ENCODE measurements around the gene ADRB2. TPM values are rescaled to one million over a fixed set of nuclear protein-coding genes. Genes with fewer than 3 reads are reported as not detected.

ADRB2 gene
- total RNA-seq, 1 experiment from 2014 or later, result 0.26 TPM

- Histone ChIP-seq H4K91ac (ENCODE audit: insufficient read length, low read depth, low read length) (no peak overlapping the region), H3K23ac (ENCODE audit: insufficient read length, low read depth, low read length) (no peak overlapping the region), H3K23me2 (ENCODE audit: insufficient read length, low read depth, low read length, poor library complexity, severe bottlenecking) (no peaks in the 10 kb centered on the region), H3K56ac (ENCODE audit: insufficient read length, low read depth, low read length) (no peak overlapping the region), H3K9me3 (ENCODE audit: control insufficient read depth, low read depth, low read length) (no peaks in the 10 kb centered on the region), H4K20me1 (ENCODE audit: control insufficient read depth, insufficient read depth, insufficient read length) (no peaks in the 10 kb centered on the region), H2AFZ (ENCODE audit: low read length) (no peak overlapping the region), H3K79me2 (ENCODE audit: insufficient read depth, low read length) (no peaks in the 10 kb centered on the region), H3T11ph (ENCODE audit: low read length) (no peak overlapping the region), H3K79me1 (ENCODE audit: insufficient read depth, low read depth, low read length, poor library complexity, severe bottlenecking) (no peaks in the 10 kb centered on the region), H2BK120ac (ENCODE audit: low read depth, low read length, poor library complexity, severe bottlenecking) (no peak overlapping the region), H3K4me1 (ENCODE audit: insufficient read depth, low read length) (no peaks in the 10 kb centered on the region), H4K8ac (replicated peaks; ENCODE audit: insufficient read length, low read depth, low read length) (no peak overlapping the region), H2BK20ac (ENCODE audit: low read depth, low read length, poor library complexity, severe bottlenecking) (no peak overlapping the region), H3K4me2 (ENCODE audit: insufficient read depth, insufficient read length, low read length) (no peak overlapping the region), H2AK5ac (ENCODE audit: insufficient read length, low read length) (no peak overlapping the region), H4K5ac (ENCODE audit: insufficient read length, low read depth, low read length) (no peak overlapping the region), H2BK5ac (ENCODE audit: insufficient read length, low read length) (no peak overlapping the region), H3K4ac (ENCODE audit: low read depth, low read length) (no peak overlapping the region), H3K18ac (ENCODE audit: insufficient read length, low read depth, low read length) (no peak overlapping the region), H2BK12ac (ENCODE audit: insufficient read length, low read depth, low read length) (no peak overlapping the region), H3K14ac (ENCODE audit: insufficient read depth, low read length) (no peak overlapping the region), H3K9ac (ENCODE audit: extremely low read depth, insufficient read length, low read length) (no peak overlapping the region), H3K27ac (ENCODE audit: insufficient read length, low read depth, low read length) (no peak overlapping the region), H3K27me3 (ENCODE audit: insufficient read depth, low read length) (no peaks in the 10 kb centered on the region), H2BK15ac (ENCODE audit: low read depth, low read length) (no peak overlapping the region)
- no peak for DNase-seq
- H3K4me1 Mint-ChIP-seq, result peaks cover 0 to 4% of the 10 kb centered on the region in 2 experiments; a peak in 2 of 4 replicates
- no peak overlapping the region for H3K4me3 Mint-ChIP-seq
- TF ChIP-seq CTCF (conservative IDR thresholded peaks at IDR 0.05), result no peak
- H3K36me3 Mint-ChIP-seq (ENCODE audit: insufficient read depth in 1 of 3, low read depth in 3 of 3), result no peaks in the 10 kb centered on the region
- H3K27me3 Mint-ChIP-seq (ENCODE audit: low read depth), result peaks cover 1% of the 10 kb centered on the region
- no CpG with 5 or more reads among the region's 3 CpGs for WGBS (ENCODE audit: extremely low coverage, insufficient read length, low lambda C conversion rate)
- no peak overlapping the region for H3K27ac Mint-ChIP-seq
- H3K9me3 Mint-ChIP-seq, result no peaks in the 10 kb centered on the region; a peak in 1 of 5 replicates
Observed at GRCh38 chr5:148861696-148862095, 35.3 kb downstream of the ADRB2 start.

Measured in H9 (cell line).